GM10266 (cell line): ENCODE measurements around the gene TRIM17.

Source experiments
- DNase-seq: peaks from one replicate; pipeline ENCODE4 v3.0.0; 2012; ENCODE audit errors: extremely low spot score
- CTCF ChIP-seq: IDR thresholded peaks from 2 replicates; pipeline ENCODE4 v1.5.1; 2012; ENCODE audit warnings: mild to moderate bottlenecking, low read depth; ENCODE audit not compliant: control insufficient read depth, insufficient read depth; ENCODE audit errors: missing control alignments

The TRIM17 gene

GRCh38 chr1:228424685-228425660 lies 8.3 kb upstream of the TRIM17 start:
- no peak for DNase-seq
- TF ChIP-seq CTCF, result no peak

- no peak for DNase-seq
- no peak for TF ChIP-seq CTCF
These were observed 6.9 kb upstream of the TRIM17 start for GRCh38 chr1:228423404-228424053.

GRCh38 chr1:228420968-228421826 lies 4.5 kb upstream of the TRIM17 start:
- no peak for DNase-seq
- no peak for TF ChIP-seq CTCF

- no peak for TF ChIP-seq CTCF
These were observed 982 bp upstream of the TRIM17 start for GRCh38 chr1:228417483-228418203.

GRCh38 chr1:228417061-228417460 lies 400 bp upstream of the TRIM17 start:
- TF ChIP-seq CTCF, result no peak
- no peak for DNase-seq

More at GRCh38 chr1:228417483-228418203, 982 bp upstream of the TRIM17 start:
- no peak for DNase-seq

GRCh38 chr1:228415853-228416216 lies 826 bp downstream of the TRIM17 start:
- TF ChIP-seq CTCF, result no peak
- no peak for DNase-seq
